NCI-H524 treated with DMSO at 0.1 percent for 48 hours (cell line): Measurements from ENCODE around the gene DHRS7B.

Source experiments
- DNase-seq: peaks from one replicate; lab custom pipeline; 2025; lab: John Stamatoyannopoulos, UW

Gene DHRS7B

DNA sequence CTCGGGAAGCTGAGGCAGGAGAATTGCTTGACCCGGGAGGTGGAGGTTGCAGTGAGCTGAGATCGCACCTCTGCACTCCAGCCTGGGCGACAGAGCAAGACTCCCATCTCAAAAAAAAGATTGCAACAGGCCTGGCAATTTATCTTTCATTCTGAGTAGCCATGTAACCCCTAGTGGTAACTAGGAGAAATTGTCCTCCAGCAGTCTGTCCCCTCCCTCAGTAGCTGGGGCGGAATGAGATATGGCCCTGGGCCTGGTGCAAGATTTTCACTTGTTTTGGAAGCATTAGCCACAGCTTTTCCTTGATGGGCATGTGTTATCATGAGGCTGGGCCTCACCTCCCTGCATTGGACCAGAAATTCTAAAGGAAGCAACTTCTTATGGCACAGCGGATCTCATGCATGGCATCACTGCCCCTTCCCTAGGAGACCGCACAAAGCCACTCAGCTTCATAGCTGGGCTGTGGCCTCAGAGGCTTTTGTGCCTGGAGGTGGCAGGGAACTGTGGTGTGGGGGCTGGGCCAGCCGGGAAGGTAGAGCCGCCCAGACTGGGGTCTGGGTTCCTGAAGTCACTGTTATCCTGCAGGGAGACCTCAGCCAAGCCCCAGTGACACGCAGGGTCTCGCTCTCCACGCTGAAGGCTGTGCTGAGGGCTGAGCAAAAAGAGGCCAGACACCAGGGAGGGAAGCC lies 113.1 kb downstream of the DHRS7B start:
- DNase-seq = no peak

DNA sequence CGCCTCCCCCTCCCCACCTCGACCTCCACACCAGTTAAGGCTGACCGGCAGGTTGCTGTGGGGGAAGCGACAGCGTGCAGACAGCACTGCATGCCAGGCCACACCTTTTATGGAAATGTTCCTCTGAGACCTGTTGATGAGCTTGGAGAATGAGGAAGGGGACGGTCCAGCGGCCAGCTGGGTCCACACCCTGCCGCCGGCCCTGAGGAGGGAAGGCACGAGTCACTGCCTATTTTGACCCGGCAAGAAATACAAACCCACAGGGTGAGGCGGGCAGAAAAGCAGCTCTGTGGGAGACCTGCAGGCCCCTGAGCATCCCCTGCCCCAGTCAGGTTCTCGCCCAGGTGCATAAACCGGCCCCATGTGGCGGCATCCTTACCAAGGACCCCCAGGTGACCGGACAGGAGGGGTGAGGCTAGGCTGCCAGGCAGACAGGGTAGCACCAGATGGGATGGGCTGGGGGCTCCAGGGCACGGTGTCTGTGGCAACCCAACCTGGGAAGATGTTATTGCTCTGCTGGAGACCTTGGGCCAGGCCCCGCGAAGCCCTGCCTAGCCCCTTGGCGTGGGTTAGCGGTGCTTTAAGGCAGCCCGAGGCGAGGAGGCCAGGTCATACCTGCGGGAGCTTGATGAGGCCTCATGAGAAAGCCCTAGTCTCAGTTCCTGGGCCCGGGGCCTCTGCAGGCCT lies 113.7 kb downstream of the DHRS7B start:
- no peak for DNase-seq
